MM.1S (cell line): Measurements from ENCODE around the gene ATP6V1F.

ENCODE experiments used
- CTCF ChIP-seq: fragments of 300-600 bp; sonication (generic); IDR thresholded peaks from 2 replicates; pipeline ENCODE4 v1.5.1; 2016; ENCODE audit warnings: antibody characterized with exemption, low read length, mixed read lengths
- EZH2 ChIP-seq: fragments of 300-600 bp; sonication (generic); optimal IDR thresholded peaks from 2 replicates; pipeline ENCODE3; 2017; ENCODE audit warnings: low read depth, mild to moderate bottlenecking, antibody characterized with exemption, low read length, mixed read lengths
- EZH2phosphoT487 ChIP-seq: fragments of 300-600 bp; sonication (generic); IDR thresholded peaks from 2 replicates; pipeline ENCODE4 v1.6.1; 2018; ENCODE audit warnings: antibody characterized with exemption, low read length

GRCh38 chr7:128877756-128878120 is 15.1 kb downstream of the ATP6V1F start:
- TF ChIP-seq EZH2 (no peak), CTCF (no peak), EZH2phosphoT487 (no peak)
